ENCODE measurements around the gene MYRIP.

DNA sequence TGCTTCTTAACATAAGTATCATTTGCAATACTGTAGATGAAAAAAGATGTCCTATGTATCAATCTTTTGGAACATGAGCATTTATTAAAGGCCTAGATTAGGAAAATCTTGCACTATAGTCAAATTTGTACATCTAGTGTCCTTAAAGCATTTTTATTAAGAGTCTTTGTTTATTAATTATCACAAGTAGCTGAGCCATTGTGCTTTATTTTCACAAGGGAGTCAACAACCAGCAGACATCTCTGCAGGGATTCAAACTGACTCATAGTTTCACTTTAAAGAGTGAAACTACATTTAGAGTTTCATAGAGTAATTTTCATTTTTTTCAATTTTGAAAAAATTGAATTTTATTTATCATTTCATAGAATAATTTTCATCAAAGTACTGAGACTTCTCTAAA is 405.6 kb downstream of the MYRIP start:
- TF ChIP-seq, protein P1, sequence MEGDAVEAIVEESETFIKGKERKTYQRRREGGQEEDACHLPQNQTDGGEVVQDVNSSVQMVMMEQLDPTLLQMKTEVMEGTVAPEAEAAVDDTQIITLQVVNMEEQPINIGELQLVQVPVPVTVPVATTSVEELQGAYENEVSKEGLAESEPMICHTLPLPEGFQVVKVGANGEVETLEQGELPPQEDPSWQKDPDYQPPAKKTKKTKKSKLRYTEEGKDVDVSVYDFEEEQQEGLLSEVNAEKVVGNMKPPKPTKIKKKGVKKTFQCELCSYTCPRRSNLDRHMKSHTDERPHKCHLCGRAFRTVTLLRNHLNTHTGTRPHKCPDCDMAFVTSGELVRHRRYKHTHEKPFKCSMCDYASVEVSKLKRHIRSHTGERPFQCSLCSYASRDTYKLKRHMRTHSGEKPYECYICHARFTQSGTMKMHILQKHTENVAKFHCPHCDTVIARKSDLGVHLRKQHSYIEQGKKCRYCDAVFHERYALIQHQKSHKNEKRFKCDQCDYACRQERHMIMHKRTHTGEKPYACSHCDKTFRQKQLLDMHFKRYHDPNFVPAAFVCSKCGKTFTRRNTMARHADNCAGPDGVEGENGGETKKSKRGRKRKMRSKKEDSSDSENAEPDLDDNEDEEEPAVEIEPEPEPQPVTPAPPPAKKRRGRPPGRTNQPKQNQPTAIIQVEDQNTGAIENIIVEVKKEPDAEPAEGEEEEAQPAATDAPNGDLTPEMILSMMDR (IDR thresholded peaks at IDR 0.05): no peak
- TF ChIP-seq POLR2A (IDR thresholded peaks at IDR 0.05): no peak

All from adrenal gland (tissue), 5 donors.